ENCODE measurements around the gene MAGT1.
"Not testable (repeated sequence)": the region's sequence is repeated elsewhere in the genome, so short reads cannot be mapped to it uniquely, and the experiment has no call there.

- not testable (repeated sequence) for TF ChIP-seq EZH2 (IDR thresholded peaks at IDR 0.05); POLR2AphosphoS5 (IDR thresholded peaks at IDR 0.05; ENCODE audit: borderline replicate concordance, low read depth, low read length); FOXP2 (optimal IDR thresholded peaks at IDR 0.05; ENCODE audit: control extremely low read depth, extremely low read length, insufficient read depth)
Observed at GRCh38 chrX:77919370-77919769, 24.1 kb upstream of the MAGT1 start.

All from SK-N-MC (cell line).